GM10847 (cell line): ENCODE results near the gene TSPEAR.

Source experiments
- POLR2A ChIP-seq: IDR thresholded peaks from 2 replicates; pipeline ENCODE4 v1.6.1; 2011; ENCODE audit not compliant: insufficient read length; ENCODE audit errors: extremely low read depth

TSPEAR gene

DNA sequence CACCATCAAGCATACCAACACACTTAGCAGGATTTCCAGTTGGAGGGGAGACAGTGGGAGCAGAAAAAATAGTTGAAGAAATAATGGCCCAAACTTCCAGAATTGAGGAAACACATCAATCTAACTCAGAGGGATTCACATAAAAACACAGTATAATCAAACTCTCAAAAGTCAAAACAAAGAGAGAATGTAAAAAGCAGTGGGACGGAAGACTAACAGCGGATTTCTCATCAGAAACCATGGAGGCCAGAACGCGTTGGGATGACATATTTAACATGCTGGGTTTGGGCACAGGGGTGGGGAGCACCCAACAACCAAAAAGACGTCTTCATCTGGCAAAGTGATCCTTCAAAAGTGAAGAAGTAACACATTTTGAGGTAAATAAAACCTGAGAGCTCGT lies 91.5 kb downstream of the TSPEAR start:
- no peak for TF ChIP-seq POLR2A

DNA sequence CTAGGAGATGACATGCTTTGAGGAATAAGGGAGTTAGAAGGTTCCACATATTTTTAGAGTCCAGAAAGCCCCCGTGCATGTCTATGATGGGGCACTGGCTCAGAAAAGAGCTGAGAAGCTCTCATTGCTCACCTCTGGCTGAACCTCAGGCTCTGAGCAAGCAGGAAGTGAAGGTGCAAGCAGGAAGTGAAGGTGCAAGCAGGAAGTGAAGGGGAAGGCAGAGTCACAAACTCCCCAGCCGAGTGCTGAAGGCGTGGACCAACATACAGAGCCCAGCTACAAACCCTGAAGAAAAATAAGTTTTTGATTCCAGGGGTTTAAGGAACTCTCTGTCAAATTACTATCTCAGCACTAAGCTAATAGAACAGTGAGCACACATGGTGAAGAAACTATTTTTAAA lies 92.5 kb downstream of the TSPEAR start:
- no peak for TF ChIP-seq POLR2A

DNA sequence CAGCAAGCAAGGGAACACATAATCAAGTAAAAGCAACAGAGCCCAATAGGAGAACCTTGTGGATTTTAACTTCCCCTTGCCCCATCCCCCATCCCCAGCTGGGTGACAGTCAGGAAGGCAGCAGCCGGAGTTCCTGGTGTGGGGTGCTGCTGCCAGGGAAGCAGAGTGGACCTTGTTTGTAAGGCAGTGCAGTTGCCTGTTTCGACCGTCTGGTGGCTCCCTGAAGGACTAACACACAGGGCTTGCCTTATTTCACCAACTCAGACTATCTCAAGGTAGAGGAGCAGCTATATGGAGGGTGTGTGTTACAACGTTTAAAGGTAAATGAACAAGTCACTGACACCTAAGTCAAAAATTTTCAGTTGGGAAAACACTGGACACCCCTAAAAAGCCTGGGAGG lies 92.9 kb downstream of the TSPEAR start:
- TF ChIP-seq POLR2A: no peak

DNA sequence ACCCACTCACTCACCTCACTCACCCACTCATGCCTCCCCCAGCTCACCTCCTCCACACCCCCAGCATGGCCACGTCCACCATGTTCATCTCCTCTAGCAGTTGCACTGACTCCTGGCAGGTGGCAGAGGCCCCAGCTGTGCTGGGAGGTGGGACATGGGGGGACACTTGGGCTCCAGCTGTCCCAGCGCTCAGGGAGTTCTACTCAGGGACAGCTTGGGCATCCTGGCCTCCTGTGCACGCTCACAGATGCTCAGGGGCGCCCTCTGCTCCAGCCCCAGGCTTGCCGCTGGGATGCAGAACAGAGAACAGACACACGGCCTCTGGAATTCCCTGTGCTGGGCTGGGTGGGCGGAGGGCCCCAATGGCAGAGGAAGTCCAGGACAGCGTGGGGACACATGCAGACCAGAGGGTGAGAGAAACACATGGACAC lies 94.3 kb downstream of the TSPEAR start:
- TF ChIP-seq POLR2A: no peak

DNA sequence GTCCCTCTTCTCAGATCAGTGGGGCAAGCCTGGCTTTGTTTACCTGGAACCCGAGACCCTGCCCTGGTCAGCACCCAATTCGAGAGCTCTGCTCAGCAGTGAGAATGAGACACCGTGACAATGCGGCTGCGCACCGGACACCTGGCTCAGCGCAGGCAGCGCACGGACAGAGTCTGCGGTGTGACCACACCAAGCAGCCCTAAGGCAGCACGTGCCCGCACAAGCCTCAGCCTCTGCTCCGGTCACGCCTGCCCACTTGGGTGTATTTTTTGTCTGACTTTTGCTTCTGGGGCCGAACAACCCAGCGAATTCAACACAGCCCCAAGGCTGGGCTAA lies 94.8 kb downstream of the TSPEAR start:
- TF ChIP-seq POLR2A: no peak

DNA sequence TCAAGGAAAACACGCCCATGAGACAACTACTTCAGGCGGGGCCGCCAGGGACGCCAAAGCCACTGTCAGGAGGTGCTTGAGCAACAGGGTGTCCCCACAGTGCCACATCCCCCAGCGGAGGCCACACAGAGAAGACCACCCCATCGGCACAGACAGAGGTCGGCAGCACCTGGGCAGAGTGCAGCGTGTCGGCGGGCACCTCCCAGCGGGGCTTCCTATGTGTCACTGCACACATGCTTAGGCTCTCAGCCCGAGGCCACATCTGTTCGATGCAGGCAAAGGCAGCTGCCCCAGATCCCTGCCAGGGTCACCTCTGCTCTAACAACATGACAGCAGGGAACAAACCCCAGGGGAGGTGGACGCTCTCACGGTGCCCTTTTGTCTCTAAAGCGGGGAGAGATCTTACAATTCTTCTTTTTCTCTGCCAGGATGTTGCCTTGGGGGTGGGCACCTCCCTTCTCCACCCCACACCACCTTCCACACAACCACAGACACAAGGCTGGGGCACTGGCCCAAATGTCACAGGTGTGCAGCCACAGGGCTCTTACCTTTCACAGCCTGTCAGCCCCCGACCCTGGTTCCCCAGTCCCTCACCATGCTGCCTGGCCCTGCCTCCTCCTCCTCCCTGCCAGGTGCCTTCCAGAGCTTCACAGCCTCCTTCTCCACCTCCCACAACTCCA lies 95.3 kb downstream of the TSPEAR start:
- TF ChIP-seq POLR2A: no peak

DNA sequence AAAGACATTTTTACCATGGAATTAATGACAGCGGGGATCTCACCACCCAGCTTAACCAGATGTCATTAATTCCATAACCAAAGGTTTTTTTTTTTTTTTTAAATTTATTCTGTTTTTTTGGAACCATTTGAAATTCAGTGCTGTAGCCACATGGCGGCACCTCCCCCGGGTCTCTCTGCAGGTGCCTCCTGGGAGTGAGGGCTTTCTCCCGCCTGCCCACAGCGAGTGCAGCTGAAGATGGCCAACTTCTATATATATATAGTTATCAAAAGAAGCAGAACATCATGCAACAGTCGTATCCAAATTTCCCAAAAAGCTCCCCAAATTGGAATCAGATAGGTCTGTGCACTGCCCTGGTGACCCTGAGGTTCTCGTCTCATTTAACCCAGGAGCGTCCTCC lies 95.9 kb downstream of the TSPEAR start:
- no peak for TF ChIP-seq POLR2A

DNA sequence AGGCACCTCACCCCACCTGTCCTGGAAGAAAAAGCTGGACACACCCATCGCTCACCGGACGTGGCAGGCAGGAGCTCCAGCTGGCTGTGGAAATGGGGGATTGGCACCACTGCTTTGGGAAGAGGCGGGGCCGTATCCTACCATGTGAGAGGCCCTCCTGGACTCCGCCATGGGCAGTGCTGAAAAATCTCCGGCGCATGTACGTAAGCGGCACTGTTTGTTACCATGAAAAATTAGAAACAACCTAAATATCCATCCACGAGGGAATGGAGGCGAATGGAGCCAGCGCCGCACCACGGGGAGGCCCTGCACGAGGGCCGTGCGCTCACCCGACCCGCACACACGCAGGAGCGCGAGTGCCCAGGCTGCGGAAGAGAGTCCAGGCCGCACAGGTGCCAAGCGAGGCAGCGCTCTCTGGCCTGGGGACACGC lies 96.4 kb downstream of the TSPEAR start:
- TF ChIP-seq POLR2A: no peak

DNA sequence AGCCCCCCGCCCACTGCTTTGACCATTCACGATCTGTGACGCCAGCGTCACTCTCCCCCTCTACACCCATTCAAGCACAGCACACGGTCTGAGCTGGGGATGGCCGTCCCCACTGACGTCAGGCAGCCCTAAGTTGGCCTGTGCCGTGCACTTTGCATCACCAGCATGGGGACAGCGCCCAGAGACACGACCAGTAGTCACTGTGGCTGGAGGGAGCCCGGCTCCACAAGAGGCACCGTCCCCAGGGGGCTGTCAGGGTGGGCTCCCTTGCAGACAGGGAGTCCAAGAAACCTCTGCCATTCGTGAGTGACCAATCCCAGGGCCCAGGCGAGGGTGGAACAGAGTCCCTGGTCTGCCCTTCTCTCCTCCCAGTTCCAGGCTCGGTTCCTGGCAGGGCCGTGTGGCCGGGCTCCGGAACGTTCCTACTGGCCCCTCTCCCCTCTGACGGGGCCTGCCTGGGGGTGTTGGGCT lies 97.2 kb downstream of the TSPEAR start:
- TF ChIP-seq POLR2A: no peak

DNA sequence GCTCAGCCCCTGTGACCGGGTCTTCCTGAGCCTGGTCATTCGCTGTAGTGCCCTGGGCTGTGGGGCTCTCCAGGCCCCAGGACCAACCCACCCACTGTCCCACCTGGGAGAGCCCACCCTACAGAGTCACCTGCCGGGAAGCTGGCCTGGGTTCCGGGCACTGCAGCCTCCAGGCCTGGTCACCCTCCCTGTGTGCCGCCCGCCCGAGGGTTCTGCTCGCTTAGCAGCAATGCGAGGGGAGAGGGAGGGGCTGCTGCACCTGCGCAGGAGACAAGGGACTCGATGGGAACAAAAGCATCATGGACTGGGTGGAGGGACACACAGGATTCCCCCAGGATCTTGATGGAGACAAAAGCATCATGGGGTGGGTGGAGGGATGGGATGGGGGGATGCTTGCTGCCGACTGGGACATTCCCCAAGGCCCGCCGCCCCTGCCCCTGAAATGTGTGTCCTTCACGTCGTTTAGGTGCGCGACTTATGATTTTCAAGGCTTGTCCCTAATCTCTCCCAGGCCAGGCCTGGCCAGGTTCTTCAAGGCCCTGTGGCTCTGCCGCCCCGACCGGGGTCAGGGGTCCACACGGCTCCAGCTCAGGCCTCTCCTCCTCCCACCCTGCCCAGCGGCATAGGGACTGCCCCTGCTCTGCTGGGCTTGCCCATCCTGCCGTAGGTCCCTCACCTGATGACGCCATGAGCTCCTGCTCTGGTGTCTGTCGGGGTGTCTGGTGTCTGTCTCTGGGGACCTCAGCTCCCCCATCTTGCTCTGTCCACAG lies 97.8 kb downstream of the TSPEAR start:
- no peak for TF ChIP-seq POLR2A

DNA sequence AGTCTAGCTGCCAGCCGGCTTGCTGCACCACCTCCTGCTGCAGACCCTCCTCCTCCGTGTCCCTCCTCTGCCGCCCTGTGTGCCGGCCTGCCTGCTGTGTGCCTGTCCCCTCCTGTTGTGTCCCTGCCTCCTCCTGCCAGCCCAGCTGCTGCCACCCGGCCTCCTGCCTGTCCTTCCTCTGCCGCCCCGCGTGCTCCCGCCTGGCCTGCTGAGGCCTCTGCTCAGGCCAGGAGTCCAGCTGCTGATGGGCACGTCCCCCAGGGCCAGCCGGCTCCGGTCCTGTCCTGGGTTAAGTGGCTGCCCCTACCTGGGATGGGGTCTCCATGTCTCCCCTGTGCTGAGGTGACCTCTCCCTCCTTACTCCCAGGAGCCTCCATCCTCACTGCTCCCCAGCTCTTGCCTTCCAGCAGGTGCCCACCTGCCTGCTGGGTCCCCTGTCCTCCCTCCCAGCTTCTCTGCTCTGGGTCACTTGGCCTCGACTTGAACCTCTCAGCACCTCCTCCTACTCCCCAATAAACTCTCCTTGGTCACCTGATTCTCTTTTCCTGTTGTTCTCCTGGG lies 98.6 kb downstream of the TSPEAR start:
- no peak for TF ChIP-seq POLR2A

DNA sequence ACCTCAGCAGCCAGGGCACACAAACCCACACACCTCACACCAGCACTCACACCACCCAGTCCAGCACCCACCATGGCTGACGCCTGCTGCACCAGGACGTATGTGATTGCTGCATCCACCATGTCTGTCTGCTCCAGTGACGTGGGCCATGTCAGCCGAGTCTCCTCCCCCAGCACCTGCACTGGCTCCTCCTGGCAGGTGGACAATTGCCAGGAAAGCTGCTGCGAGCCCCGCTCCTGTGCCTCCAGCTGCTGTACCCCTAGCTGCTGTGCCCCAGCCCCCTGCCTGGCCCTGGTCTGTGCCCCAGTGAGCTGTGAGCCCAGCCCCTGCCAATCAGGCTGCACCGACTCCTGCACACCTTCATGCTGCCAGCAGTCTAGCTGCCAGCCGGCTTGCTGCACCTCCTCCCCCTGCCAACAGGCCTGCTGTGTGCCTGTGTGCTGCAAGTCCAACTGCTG lies 99.3 kb downstream of the TSPEAR start, which contains the start of gene KRTAP10-8:
Gene KRTAP10-8, plus strand, starts transcription at position 51 of the 458 bp plus-strand sequence. Its CDS starts 22 bp downstream, at position 73.
- TF ChIP-seq POLR2A: no peak

DNA sequence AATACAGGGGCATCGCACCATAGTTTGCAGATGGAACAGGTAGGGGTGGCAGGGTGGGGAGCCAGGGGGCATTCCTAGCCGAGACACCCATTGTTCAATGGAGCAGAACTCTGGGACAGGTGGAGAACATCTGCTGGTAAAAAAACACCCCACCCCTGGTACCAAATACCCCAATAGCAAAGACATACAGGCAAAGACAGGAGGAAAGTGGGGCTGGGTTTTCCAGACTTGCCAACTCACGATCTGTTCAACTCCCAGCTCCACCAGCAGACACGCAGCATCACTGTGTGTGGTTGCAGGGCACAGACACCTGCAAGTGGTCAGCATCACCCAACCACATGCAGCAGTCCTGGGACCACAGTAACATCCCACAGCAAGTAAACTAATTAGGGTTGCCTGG lies 99.8 kb downstream of the TSPEAR start:
- no peak for TF ChIP-seq POLR2A

DNA sequence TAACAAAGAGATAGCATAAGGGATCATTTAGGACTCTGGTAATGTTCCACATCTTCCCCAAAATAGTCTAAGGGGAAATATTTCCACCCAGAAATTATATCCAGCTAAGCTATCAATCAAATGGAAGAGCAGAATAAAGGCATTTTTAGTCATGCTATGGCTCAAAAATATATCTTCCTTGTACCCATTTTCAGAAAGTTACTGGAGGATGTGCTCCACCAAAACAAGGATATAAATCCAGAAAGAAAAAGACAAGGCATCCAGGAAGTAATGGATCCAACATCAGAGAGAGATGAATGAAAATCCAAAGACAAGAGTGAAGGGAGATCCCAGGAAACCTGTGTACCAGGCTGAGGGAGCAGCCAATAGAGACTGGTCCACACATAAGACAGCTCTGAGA lies 102.2 kb downstream of the TSPEAR start:
- no peak for TF ChIP-seq POLR2A

DNA sequence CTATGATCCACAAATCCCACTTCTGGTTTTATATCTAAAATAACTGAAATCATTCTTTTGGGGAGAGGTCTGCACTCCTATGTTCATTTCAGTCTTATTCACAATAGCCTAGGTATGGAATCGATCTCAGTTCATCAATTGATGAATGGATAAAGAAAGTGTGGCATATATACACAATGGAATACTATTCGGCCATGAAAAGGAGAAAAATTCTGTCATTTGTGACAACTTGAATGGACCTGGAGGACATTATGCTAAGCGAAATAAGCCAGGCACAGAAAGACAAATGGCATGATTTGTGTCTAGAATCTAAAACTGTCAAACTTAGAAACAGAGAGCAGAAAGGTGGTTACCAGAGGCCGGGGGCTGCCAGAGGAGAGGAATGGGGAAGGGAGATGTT lies 104.9 kb downstream of the TSPEAR start:
- no peak for TF ChIP-seq POLR2A

DNA sequence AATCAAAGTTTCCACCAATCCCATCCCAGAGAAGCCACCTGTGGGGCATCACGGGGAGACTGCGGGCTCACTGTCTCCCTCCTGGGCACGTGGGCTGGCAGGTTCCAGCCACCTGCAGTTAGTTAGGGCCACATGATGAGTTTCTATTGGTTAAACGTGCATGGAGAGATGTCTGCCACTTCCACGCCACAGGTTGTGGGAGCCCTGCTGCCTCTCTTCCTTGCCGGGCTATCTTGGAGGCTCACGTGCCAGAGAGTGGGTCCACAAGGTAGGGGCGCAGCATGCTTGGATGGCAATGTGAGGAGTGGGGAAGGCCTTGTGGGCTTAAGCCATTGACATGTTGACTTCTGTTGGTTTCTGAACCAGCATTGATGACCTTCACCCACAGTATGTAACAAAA lies 107.5 kb downstream of the TSPEAR start:
- TF ChIP-seq POLR2A: no peak
